HUES64 (cell line): Measurements from ENCODE around the gene SCUBE1.

ENCODE experiments used
- H3K27ac ChIP-seq: 2 replicates; pipeline ENCODE4 v1.7.0; 2013; ENCODE audit warnings: low read depth, low read length, inconsistent platforms
- H3K27me3 ChIP-seq: 2 replicates; pipeline ENCODE4 v1.6.1; 2013; ENCODE audit warnings: mild to moderate bottlenecking, low read length; ENCODE audit not compliant: insufficient read depth
- H3K36me3 ChIP-seq: 2 replicates; pipeline ENCODE4 v1.6.1; 2013; ENCODE audit warnings: mild to moderate bottlenecking, low read length; ENCODE audit not compliant: insufficient read depth
- H3K4me1 ChIP-seq: 2 replicates; pipeline ENCODE4 v1.6.1; 2013; ENCODE audit warnings: mild to moderate bottlenecking, low read length, moderate library complexity; ENCODE audit not compliant: insufficient read depth
- H3K4me3 ChIP-seq: 2 replicates; pipeline ENCODE4 v1.5.1; 2013; ENCODE audit warnings: mild to moderate bottlenecking, low read length, moderate library complexity
- H3K9ac ChIP-seq: 2 replicates; pipeline ENCODE4 v1.6.1; 2013; ENCODE audit warnings: mild to moderate bottlenecking, low read depth, low read length
- H3K9me3 ChIP-seq: 2 replicates; pipeline ENCODE4 v1.6.1; 2013; ENCODE audit warnings: low read depth, low read length; ENCODE audit not compliant: insufficient read depth
- WGBS: fragments of 150-250, 120-280 bp; methylation state at CpG from one replicate; pipeline ENCODE4 v1.1.7; 2013; ENCODE audit warnings: missing lambda C conversion rate; 5-methylcytosine and 5-hydroxymethylcytosine counted together

SCUBE1 gene

DNA sequence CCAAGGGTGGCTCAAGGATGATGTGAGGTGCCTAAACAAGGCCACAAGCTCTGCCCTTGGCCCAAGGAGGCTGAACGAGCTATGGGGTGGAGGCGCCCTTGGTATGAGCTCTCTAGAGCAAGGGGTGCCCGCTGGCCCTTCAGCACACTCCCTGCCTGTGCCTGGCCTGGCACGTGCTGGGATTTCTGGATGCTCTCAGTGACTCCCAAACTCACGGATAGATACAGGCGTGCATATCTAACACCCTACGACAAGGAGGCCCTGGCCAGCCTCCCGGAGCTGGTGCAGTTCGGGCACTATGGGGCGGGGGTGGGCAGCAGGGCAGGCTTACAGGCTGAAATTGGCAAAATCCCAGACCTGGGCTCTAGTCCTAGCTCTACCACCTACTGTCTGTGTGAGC is 30.6 kb downstream of the SCUBE1 start:
- 88% methylated on average over 10 of the region's 10 CpGs for WGBS
- no peak overlapping the region for H3K9ac ChIP-seq
- no peak overlapping the region for H3K27ac ChIP-seq
- no peaks in the 10 kb centered on the region for H3K27me3 ChIP-seq
- no peaks in the 10 kb centered on the region for H3K36me3 ChIP-seq
- H3K9me3 ChIP-seq, result no peaks in the 10 kb centered on the region
- peaks cover 3% of the 10 kb centered on the region; the same call in 1 of the 2 replicates for H3K4me1 ChIP-seq
- H3K4me3 ChIP-seq, result no peak overlapping the region

DNA sequence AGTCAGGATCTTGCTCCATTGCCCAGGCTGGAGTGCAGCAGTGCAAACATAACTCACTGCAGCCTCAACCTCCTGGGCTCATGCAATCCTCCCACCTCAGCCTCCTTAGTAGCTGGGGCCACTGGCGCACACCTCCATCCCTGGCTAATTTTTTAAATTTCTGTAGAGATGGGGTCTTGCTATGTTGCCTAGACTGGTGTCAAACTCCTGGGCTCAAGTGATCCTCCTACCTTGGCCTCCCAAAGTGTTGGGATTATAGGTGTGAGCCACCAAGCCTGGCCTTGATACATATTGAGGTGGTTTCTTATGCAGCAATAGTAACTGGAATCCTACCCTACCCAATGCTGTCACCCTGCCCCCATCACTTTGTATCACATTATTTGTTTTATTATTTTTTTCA is 32.4 kb downstream of the SCUBE1 start:
- Histone ChIP-seq H3K4me3 (no peak overlapping the region), H3K27ac (no peak overlapping the region), H3K9me3 (no peaks in the 10 kb centered on the region), H3K36me3 (no peaks in the 10 kb centered on the region), H3K4me1 (peaks cover 3% of the 10 kb centered on the region; the same call in 1 of the 2 replicates), H3K27me3 (no peaks in the 10 kb centered on the region), H3K9ac (no peak overlapping the region)
- 100% methylated on average over 1 of the region's 1 CpG for WGBS

DNA sequence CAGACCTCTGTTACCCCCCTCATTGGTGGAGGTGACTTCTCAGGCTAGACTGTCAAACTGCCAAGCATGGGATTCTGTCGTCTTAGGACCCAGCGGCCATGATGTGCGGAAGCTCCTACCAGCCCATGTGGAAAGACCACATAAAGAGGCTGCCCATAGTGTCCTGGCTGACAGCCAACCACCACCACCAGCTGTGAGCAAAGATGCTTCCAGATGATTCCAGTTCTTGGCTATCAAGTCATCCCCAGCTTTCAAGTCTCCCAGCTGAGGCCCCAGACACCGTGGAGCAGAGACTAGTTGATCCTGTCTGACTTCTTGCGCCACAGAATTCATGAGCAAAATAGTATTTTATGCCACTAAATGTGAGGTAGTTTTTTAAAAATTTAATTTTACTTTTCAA is 32.9 kb downstream of the SCUBE1 start:
- no peak overlapping the region for H3K27ac ChIP-seq
- no peak overlapping the region for H3K4me3 ChIP-seq
- H3K9me3 ChIP-seq, result no peaks in the 10 kb centered on the region
- H3K36me3 ChIP-seq, result no peaks in the 10 kb centered on the region
- H3K9ac ChIP-seq, result no peak overlapping the region
- peaks cover 1% of the 10 kb centered on the region; the same call in 1 of the 2 replicates for H3K4me1 ChIP-seq
- H3K27me3 ChIP-seq, result no peaks in the 10 kb centered on the region
- WGBS, result 93% methylated on average over 5 of the region's 5 CpGs

DNA sequence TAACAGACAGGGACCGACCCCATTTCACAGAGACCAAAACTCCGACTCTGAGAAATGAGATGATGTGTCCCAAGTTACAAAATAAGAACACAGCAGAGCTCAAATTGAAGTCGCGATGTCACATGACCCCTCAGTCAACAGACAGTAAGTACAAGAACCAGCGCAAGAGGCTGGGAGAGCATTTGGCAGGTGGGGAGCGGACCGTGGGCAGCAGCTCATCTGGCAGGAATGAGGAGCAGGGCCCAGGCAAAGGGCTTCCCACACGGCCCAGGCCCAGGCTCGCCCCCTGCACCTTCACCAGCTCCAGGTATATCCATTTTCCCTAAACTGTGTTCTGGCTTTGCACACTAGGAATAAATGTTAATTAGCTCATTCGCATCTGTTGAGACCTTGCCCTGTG is 34.3 kb downstream of the SCUBE1 start:
- Histone ChIP-seq H3K36me3 (no peaks in the 10 kb centered on the region), H3K4me3 (no peak overlapping the region), H3K4me1 (no peaks in the 10 kb centered on the region), H3K27ac (no peak overlapping the region), H3K9me3 (no peaks in the 10 kb centered on the region), H3K9ac (no peak overlapping the region), H3K27me3 (no peaks in the 10 kb centered on the region)
- WGBS, result 88% methylated on average over 10 of the region's 10 CpGs

DNA sequence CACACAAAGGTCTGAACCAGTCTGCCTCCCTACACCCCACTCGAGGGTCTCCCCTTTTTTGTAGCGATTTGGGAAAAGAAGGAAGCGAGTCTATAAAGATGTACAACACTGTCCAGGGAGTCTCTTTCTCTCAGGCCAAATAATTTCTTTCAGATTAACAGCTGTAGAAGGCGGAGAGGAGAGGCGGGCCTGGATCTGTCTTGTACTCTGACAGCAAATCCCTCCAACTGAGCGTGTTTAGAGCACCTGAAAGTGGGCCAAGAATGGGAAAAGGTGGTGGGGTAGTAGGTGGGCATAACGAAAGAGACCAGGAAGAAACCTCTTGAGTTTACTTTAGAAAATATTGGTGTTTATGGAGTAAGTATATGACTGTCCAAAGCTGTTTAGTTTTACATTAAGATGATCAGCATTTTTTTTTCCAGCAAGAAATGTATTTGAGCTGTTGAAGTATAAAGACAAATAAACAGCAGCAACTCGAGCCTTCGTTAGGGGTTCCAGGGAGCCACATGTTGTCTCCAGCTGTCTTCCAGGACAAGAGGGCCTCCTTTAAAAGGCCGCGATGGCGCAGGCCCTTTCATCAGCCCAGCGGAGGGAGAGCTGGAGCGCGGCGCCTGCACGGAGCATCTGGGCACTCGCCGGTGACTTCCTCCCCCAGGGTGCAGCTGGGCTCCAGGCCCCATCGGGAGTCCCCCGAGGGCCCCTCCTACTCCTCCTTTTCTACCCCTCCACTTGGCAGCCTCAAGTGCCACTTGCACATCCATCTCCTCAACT is 34.9 kb downstream of the SCUBE1 start:
- no peak overlapping the region for H3K9ac ChIP-seq

DNA sequence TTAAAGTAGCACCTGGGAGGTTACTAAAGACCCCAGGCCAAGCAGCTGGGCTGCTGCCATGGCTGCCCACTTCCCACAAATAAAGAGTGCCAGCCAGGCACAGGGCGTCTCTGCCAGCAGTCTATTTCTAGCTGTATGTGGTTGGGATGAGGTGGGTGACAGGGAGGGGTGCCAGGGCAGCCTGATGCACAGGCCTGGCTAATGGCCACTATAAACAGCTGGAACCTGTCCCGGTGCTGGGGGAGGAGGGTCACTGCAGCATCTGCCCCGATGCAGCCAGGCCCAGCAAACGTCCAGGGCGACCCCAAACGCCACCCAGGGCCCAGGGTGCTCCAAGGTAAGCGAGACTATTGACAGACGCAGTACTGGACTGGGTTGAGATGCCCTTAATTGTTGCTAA is 37.4 kb downstream of the SCUBE1 start:
- Histone ChIP-seq H3K9ac (no peak overlapping the region), H3K9me3 (no peaks in the 10 kb centered on the region), H3K27ac (no peak overlapping the region), H3K36me3 (no peaks in the 10 kb centered on the region), H3K4me3 (no peak overlapping the region), H3K4me1 (no peaks in the 10 kb centered on the region), H3K27me3 (no peaks in the 10 kb centered on the region)
- WGBS, result 92% methylated on average over 8 of the region's 8 CpGs

More for the DNA sequence above, 34.9 kb downstream of the SCUBE1 start:
- no peaks in the 10 kb centered on the region for H3K4me1 ChIP-seq
- no peaks in the 10 kb centered on the region for H3K27me3 ChIP-seq
- WGBS, result 88% methylated on average over 21 of the region's 21 CpGs
- H3K9me3 ChIP-seq, result no peaks in the 10 kb centered on the region
- H3K27ac ChIP-seq, result no peak overlapping the region
- no peak overlapping the region for H3K4me3 ChIP-seq
- H3K36me3 ChIP-seq, result no peaks in the 10 kb centered on the region

DNA sequence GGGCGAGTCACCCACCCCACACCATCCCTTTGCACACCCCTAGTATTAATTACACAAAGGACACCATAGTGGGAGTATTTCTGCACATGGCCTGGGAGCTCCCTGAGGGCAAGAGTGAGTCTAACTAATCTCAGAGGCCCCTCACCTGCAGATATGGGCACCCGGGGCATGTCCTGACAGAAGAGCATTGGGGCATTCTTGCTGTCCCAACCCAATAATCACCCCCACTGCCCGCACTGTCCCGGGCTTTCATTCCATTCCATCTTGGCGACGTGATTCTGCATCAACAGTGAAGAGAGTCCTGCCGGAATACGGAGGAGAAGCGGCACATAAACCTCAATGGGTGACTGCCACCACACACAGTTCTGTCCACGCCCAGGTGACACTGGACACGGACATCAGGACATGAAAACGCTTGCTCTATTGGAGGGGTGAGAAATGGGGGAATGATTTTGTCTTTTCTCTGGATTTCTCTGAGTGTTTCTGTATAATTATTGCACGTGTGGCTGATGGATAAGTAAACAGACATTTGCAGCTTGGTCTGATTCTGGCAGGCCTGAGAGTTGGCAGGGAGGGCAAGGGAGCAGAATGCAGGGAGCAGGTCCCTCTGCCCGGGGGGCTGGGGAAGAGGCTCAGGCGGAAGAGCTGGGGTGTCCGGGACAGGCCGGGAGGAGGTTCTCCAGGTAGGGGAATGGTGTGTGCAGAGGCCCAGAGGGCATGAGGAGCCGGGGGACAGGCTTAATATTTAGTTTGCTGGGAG is 38.2 kb downstream of the SCUBE1 start:
- no peaks in the 10 kb centered on the region for H3K36me3 ChIP-seq
- H3K27me3 ChIP-seq, result no peaks in the 10 kb centered on the region
- H3K9ac ChIP-seq, result no peak overlapping the region
- no peak overlapping the region for H3K27ac ChIP-seq
- H3K9me3 ChIP-seq, result no peaks in the 10 kb centered on the region
- H3K4me3 ChIP-seq, result no peak overlapping the region
- WGBS, result 94% methylated on average over 17 of the region's 18 CpGs
- no peaks in the 10 kb centered on the region for H3K4me1 ChIP-seq

DNA sequence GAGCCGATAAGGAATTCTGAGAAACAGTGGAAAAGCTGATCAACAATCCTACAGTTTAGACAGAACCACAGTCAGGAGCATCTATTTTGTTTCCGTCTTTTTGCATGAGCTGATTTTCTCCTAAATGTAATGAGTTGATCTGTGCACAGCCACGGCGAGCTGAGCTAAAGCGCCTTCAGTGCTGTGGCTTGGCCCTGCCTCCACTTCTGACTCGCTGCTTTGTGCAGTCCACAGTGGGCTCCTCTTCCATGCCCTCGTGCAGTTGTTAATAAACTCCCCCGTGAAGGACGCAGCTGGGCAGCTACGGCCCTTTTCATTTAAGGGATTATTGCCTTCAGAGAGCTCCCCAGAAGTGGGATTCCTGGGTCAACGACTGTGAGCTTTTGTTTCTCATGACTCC is 39.4 kb downstream of the SCUBE1 start:
- no peak overlapping the region for H3K27ac ChIP-seq
- H3K27me3 ChIP-seq, result no peaks in the 10 kb centered on the region
- no peak overlapping the region for H3K4me3 ChIP-seq
- H3K9ac ChIP-seq, result no peak overlapping the region
- H3K4me1 ChIP-seq, result no peaks in the 10 kb centered on the region
- WGBS, result 91% methylated on average over 11 of the region's 11 CpGs
- no peaks in the 10 kb centered on the region for H3K36me3 ChIP-seq
- H3K9me3 ChIP-seq, result no peaks in the 10 kb centered on the region

DNA sequence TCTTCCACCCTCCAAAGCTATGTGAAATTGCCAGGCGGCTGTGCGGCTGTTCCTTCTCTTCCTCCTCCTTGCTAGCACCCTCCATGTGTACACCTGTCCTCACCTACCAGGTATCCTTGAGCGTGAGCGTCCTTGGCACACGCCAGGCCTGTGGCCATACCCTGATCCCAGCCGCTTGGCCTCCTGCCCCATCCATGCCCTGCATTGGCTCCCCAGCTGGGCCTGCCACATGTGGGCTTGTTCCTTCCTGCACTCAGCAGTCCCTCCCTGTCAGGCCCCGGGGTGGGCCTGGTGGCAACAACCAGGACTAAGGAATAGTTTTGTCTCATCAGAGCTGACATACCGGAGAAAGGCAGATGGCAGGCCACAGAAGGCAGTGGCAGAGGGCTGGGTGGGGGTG is 40.0 kb downstream of the SCUBE1 start:
- H3K4me1 ChIP-seq, result no peaks in the 10 kb centered on the region
- H3K4me3 ChIP-seq, result no peak overlapping the region
- no peaks in the 10 kb centered on the region for H3K27me3 ChIP-seq
- WGBS, result 93% methylated on average over 8 of the region's 8 CpGs
- H3K9me3 ChIP-seq, result no peaks in the 10 kb centered on the region
- H3K36me3 ChIP-seq, result no peaks in the 10 kb centered on the region
- no peak overlapping the region for H3K27ac ChIP-seq
- no peak overlapping the region for H3K9ac ChIP-seq

DNA sequence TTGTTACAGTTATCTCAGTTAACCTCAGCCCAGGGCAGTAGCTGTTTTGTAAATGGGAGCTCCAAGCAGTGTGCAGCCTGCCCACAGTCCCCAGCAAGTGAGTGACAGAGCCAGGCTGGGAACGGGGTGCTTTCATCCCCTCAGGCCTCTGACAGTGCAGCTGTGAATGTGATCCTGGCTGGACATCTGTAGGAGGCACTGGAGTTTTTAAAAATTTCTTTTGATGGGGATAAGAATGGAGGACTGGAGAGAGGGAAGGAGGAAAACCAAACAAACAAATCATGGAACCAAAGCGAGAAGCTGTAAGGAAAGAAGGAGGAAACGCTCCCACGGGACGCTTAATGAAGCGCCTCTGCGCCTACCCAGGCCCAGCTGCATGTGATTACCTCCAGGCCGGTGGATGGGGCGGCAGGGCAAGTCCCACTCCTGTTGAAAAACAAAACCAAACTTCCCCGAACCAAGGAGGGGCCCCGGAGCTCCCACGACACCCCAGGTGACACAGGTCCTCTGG is 40.6 kb downstream of the SCUBE1 start:
- H3K27ac ChIP-seq, result no peak overlapping the region
- WGBS, result 95% methylated on average over 12 of the region's 12 CpGs
- H3K36me3 ChIP-seq, result no peaks in the 10 kb centered on the region
- H3K27me3 ChIP-seq, result no peaks in the 10 kb centered on the region
- no peaks in the 10 kb centered on the region for H3K4me1 ChIP-seq
- H3K4me3 ChIP-seq, result no peak overlapping the region
- no peaks in the 10 kb centered on the region for H3K9me3 ChIP-seq
- H3K9ac ChIP-seq, result no peak overlapping the region

DNA sequence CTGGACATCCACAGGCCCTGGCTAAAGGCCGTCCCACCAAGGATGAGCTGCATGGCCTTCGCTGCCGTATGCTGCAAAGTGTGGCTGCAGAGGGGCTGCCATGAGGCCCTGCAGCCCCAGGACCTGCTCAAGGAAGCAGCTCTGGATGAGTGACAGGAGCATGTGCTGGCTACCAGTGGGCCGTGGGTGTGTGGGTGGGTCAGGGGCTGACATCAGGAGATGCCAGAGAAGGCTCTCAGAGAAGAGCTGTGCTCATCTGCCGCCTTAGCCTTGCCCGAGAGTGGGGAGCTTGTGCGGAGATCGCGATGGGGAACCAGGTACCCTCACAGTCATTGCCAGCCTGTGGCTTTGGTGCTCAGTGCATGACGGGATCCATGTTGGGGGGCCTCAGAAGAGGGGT is 41.3 kb downstream of the SCUBE1 start:
- no peaks in the 10 kb centered on the region for H3K27me3 ChIP-seq
- no peaks in the 10 kb centered on the region for H3K4me1 ChIP-seq
- H3K4me3 ChIP-seq, result no peak overlapping the region
- no peak overlapping the region for H3K9ac ChIP-seq
- H3K27ac ChIP-seq, result no peak overlapping the region
- 92% methylated on average over 10 of the region's 10 CpGs for WGBS
- H3K9me3 ChIP-seq, result no peaks in the 10 kb centered on the region
- no peaks in the 10 kb centered on the region for H3K36me3 ChIP-seq
